GM12892 (cell line): ENCODE data around the gene WFDC1.

Experiments
- POLR2A ChIP-seq: IDR thresholded peaks from 2 replicates; pipeline ENCODE4 v1.6.1; 2011; ENCODE audit warnings: low read depth, low read length, control low read depth
- POLR2AphosphoS5 ChIP-seq: IDR thresholded peaks from 2 replicates; pipeline ENCODE4 v1.6.1; 2011; ENCODE audit warnings: low read depth, low read length, control low read depth

GRCh38 chr16:84275585-84276151 is 19.0 kb upstream of the WFDC1 start:
- no peak for TF ChIP-seq POLR2AphosphoS5
- no peak for TF ChIP-seq POLR2A
